SK-N-SH (cell line): ENCODE results near the gene SUMO1. TPM values are rescaled to one million over a fixed set of nuclear protein-coding genes. Genes with fewer than 3 reads are reported as not detected.

Source experiments
- CTCF ChIA-PET: fragments of 300-600, 350-600 bp; formaldehyde crosslinking; extraction: SDS; loops from one replicate; lab custom pipeline; 2021; lab: Yijun Ruan, JAX
- POLR2A ChIA-PET: fragments of 350-600 bp; sonication (Branson Sonifier 250); formaldehyde crosslinking; extraction: SDS; loops from one replicate; lab custom pipeline; 2020; ENCODE audit warnings: antibody characterized with exemption, inconsistent platforms; lab: Yijun Ruan, JAX
- DNase-seq: peaks from one replicate; pipeline ENCODE4 v3.0.0; 2012
- H2AFZ ChIP-seq: fragments of 200-600 bp; sonication (generic); 2 replicates; pipeline ENCODE4 v1.8.1; 2016; ENCODE audit warnings: antibody characterized with exemption, mild to moderate bottlenecking, low read depth
- H3F3A ChIP-seq: fragments of 200-600 bp; sonication (generic); replicated peaks from 2 replicates; pipeline ENCODE3; 2016; ENCODE audit warnings: antibody characterized with exemption, mild to moderate bottlenecking; ENCODE audit not compliant: insufficient read depth
- H3K27ac ChIP-seq, 2 experiments: fragments of 200-500 bp in 1 of 2; fragments of 200-600 bp in 1 of 2; sonication (Bioruptor generic) in 1 of 2; sonication (generic), shearing (Covaris generic) in 1 of 2; 2 replicates each; pipeline versions ENCODE4 v1.5.1 to v1.6.1; 2014 to 2016; ENCODE audit warnings: low read depth in 2 of 2, inconsistent platforms in 1 of 2, low read length in 1 of 2, mild to moderate bottlenecking in 1 of 2, mixed read lengths in 1 of 2
- H3K27me3 ChIP-seq: fragments of 200-600 bp; sonication (generic), shearing (Covaris generic); 2 replicates; pipeline ENCODE4 v1.6.1; 2016; ENCODE audit warnings: mixed run types; ENCODE audit not compliant: insufficient read depth
- H3K36me3 ChIP-seq, 2 experiments: fragments of 200-500 bp in 1 of 2; fragments of 200-600 bp in 1 of 2; sonication (Bioruptor generic) in 1 of 2; sonication (generic) in 1 of 2; replicated peaks in 1 of 2; 2 replicates each; pipeline versions ENCODE3 to v1.5.1; 2014 to 2016; ENCODE audit warnings: low read length in 1 of 2, mild to moderate bottlenecking in 1 of 2; ENCODE audit not compliant: insufficient read depth in 2 of 2, control insufficient read depth in 1 of 2
- H3K4me1 ChIP-seq, 2 experiments: fragments of 200-500 bp in 1 of 2; fragments of 200-600 bp in 1 of 2; sonication (Bioruptor generic) in 1 of 2; sonication (generic), shearing (Covaris generic) in 1 of 2; 2 replicates each; pipeline versions ENCODE4 v1.5.1 to v1.6.1; 2014 to 2016; ENCODE audit warnings: low read depth in 1 of 2, low read length in 1 of 2, mixed run types in 1 of 2; ENCODE audit not compliant: insufficient read depth in 2 of 2, control insufficient read depth in 1 of 2
- H3K4me2 ChIP-seq: fragments of 200-600 bp; sonication (generic), shearing (Covaris generic); 2 replicates; pipeline ENCODE4 v1.6.1; 2017; ENCODE audit warnings: mixed run types
- H3K4me3 ChIP-seq, 2 experiments: fragments of 200-500 bp in 1 of 2; fragments of 200-600 bp in 1 of 2; sonication (Bioruptor generic) in 1 of 2; sonication (generic), shearing (Covaris generic) in 1 of 2; 2 replicates each; pipeline versions ENCODE4 v1.5.1 to v1.8.1; 2014 to 2016; ENCODE audit warnings: low read depth in 2 of 2, inconsistent platforms in 1 of 2, low read length in 1 of 2, mild to moderate bottlenecking in 1 of 2, mixed read lengths in 1 of 2, moderate library complexity in 1 of 2
- H3K79me2 ChIP-seq: fragments of 200-600 bp; sonication (generic); 2 replicates; pipeline ENCODE4 v1.8.1; 2017; ENCODE audit warnings: mild to moderate bottlenecking; ENCODE audit not compliant: insufficient read depth
- H3K9ac ChIP-seq: fragments of 200-600 bp; sonication (generic); 2 replicates; pipeline ENCODE4 v1.6.1; 2017; ENCODE audit warnings: mixed run types
- H3K9me2 ChIP-seq: fragments of 200-600 bp; sonication (generic); 2 replicates; pipeline ENCODE4 v1.6.1; 2017; ENCODE audit warnings: mixed run types
- H3K9me3 ChIP-seq: fragments of 200-600 bp; sonication (generic); 2 replicates; pipeline ENCODE4 v1.6.1; 2017; ENCODE audit warnings: mixed run types, mild to moderate bottlenecking, moderate library complexity
- H4K20me1 ChIP-seq: fragments of 200-600 bp; sonication (generic); 2 replicates; pipeline ENCODE4 v1.6.1; 2017; ENCODE audit warnings: mild to moderate bottlenecking, mixed run types; ENCODE audit not compliant: insufficient read depth
- CHD2 ChIP-seq: fragments of 150-350 bp; IDR thresholded peaks from 2 replicates; pipeline ENCODE4 v1.6.1; 2018; ENCODE audit warnings: low read length; ENCODE audit not compliant: partially characterized antibody
- ELF1 ChIP-seq: IDR thresholded peaks from 2 replicates; pipeline ENCODE4 v1.4.0; 2012
- FOSL2 ChIP-seq: IDR thresholded peaks from 2 replicates; pipeline ENCODE4 v1.4.0; 2012; ENCODE audit warnings: low read depth, mild to moderate bottlenecking, moderate library complexity, borderline replicate concordance
- FOXJ3 ChIP-seq: sonication (generic); formaldehyde crosslinking; IDR thresholded peaks from 2 replicates; pipeline ENCODE4 v1.5.1; 2020; ENCODE audit warnings: mild to moderate bottlenecking, missing genetic modification reagents
- GABPA ChIP-seq: IDR thresholded peaks from 2 replicates; pipeline ENCODE4 v1.4.0; 2012; ENCODE audit warnings: low read depth, mild to moderate bottlenecking
- MAX ChIP-seq: IDR thresholded peaks from 2 replicates; pipeline ENCODE4 v1.4.0; 2012; ENCODE audit warnings: low read depth
- MEF2A ChIP-seq: IDR thresholded peaks from 2 replicates; pipeline ENCODE4 v1.4.0; 2012; ENCODE audit warnings: low read depth, borderline replicate concordance
- NRF1 ChIP-seq: IDR thresholded peaks from 2 replicates; pipeline ENCODE4 v1.6.1; 2012; ENCODE audit warnings: low read depth, mild to moderate bottlenecking, low read length
- POLR2AphosphoS5 ChIP-seq: IDR thresholded peaks from 2 replicates; pipeline ENCODE4 v1.6.1; 2012; ENCODE audit warnings: low read depth, low read length
- RCOR1 ChIP-seq: fragments of 150-350 bp; IDR thresholded peaks from 2 replicates; pipeline ENCODE4 v1.6.1; 2017; ENCODE audit warnings: antibody characterized with exemption, low read length
- SIN3A ChIP-seq: IDR thresholded peaks from 2 replicates; pipeline ENCODE4 v1.6.1; 2012; ENCODE audit warnings: low read depth, mild to moderate bottlenecking, low read length, moderate library complexity, borderline replicate concordance
- SMC3 ChIP-seq: IDR thresholded peaks from 2 replicates; pipeline ENCODE4 v1.6.1; 2012; ENCODE audit warnings: low read depth, low read length, improper control_type of control experiment
- TAF1 ChIP-seq: IDR thresholded peaks from 2 replicates; pipeline ENCODE4 v1.6.1; 2012; ENCODE audit warnings: low read depth, mild to moderate bottlenecking, low read length, moderate library complexity, borderline replicate concordance
- TEAD4 ChIP-seq: IDR thresholded peaks from 2 replicates; pipeline ENCODE4 v1.4.0; 2012; ENCODE audit warnings: mild to moderate bottlenecking, borderline replicate concordance; ENCODE audit not compliant: insufficient read depth
- USF2 ChIP-seq: fragments of 150-350 bp; IDR thresholded peaks from 2 replicates; pipeline ENCODE4 v1.6.1; 2017; ENCODE audit warnings: antibody characterized with exemption, low read length, low read depth, borderline replicate concordance
- YY1 ChIP-seq: IDR thresholded peaks from 2 replicates; pipeline ENCODE4 v1.4.0; 2012; ENCODE audit warnings: low read depth, mild to moderate bottlenecking
- ZBTB33 ChIP-seq: IDR thresholded peaks from 2 replicates; pipeline ENCODE4 v1.4.0; 2012; ENCODE audit warnings: low read depth, borderline replicate concordance
- WGBS: methylation state at CpG from one replicate; pipeline ENCODE4 v1.1.6; 2017; ENCODE audit warnings: low lambda C conversion rate; 5-methylcytosine and 5-hydroxymethylcytosine counted together
- polyA plus RNA-seq, 3 experiments: library from polyadenylated mRNA; depleted of rRNA; stranded (reverse); fragments of >200 nt; gene quantifications; 2 replicates each; pipeline ENCODE4 v1.2.3, GENCODE V29; 2012
- TF ChIP-seq, protein P1 (sequence below): fragments of 200-600 bp; sonication (generic); IDR thresholded peaks from 2 replicates; pipeline ENCODE4 v1.6.1; 2017; ENCODE audit warnings: antibody characterized with exemption, mild to moderate bottlenecking, moderate library complexity
- TF ChIP-seq, protein P2 (sequence below): fragments of 150-350 bp; IDR thresholded peaks from 2 replicates; pipeline ENCODE4 v1.6.1; 2016; ENCODE audit warnings: mild to moderate bottlenecking, low read depth, low read length

SUMO1 gene
- polyA plus RNA-seq, 1 of the 3 experiments (the other 2 are of a cell fraction), result 42.8 TPM

DNA sequence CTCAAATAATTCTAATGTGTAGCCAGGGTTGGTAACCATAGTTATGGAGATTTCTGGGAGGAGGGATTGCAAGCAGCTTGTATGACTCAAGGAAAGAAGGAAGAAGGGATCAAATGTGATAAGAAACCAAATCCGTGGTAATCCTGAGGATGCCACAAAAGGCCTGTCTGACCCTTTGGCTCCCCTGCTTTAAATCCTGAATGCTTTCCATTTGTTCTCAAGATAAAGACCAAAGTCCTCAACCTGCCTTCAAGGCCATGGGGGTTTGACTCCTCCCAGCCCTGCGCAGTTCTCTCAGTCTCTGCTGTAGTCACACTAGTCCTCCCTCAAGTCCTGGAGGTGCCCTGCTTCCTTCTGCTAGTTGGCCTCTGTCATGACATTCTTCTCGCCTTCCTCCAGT lies 74.0 kb downstream of the SUMO1 start:
- Histone ChIP-seq H4K20me1 (no peaks in the 10 kb centered on the region), H3K27me3 (no peaks in the 10 kb centered on the region), H3F3A (peaks cover 5% of the 10 kb centered on the region), H2AFZ (no peak overlapping the region), H3K9ac (no peak overlapping the region), H3K27ac (no peak overlapping the region), H3K79me2 (no peaks in the 10 kb centered on the region), H3K4me3 (no peak overlapping the region), H3K4me2 (no peak overlapping the region), H3K9me3 (no peaks in the 10 kb centered on the region), H3K4me1 (peaks cover 6 to 11% of the 10 kb centered on the region in 2 experiments; a peak in 2 of 4 replicates), H3K9me2 (no peaks in the 10 kb centered on the region), H3K36me3 (no peaks in the 10 kb centered on the region)
- WGBS, result 82% methylated on average over 3 of the region's 3 CpGs
- TF ChIP-seq, protein P1, sequence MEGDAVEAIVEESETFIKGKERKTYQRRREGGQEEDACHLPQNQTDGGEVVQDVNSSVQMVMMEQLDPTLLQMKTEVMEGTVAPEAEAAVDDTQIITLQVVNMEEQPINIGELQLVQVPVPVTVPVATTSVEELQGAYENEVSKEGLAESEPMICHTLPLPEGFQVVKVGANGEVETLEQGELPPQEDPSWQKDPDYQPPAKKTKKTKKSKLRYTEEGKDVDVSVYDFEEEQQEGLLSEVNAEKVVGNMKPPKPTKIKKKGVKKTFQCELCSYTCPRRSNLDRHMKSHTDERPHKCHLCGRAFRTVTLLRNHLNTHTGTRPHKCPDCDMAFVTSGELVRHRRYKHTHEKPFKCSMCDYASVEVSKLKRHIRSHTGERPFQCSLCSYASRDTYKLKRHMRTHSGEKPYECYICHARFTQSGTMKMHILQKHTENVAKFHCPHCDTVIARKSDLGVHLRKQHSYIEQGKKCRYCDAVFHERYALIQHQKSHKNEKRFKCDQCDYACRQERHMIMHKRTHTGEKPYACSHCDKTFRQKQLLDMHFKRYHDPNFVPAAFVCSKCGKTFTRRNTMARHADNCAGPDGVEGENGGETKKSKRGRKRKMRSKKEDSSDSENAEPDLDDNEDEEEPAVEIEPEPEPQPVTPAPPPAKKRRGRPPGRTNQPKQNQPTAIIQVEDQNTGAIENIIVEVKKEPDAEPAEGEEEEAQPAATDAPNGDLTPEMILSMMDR, result no peak
- no peak for TF ChIP-seq ELF1
- TF ChIP-seq MEF2A, result no peak
- TF ChIP-seq, protein P2, sequence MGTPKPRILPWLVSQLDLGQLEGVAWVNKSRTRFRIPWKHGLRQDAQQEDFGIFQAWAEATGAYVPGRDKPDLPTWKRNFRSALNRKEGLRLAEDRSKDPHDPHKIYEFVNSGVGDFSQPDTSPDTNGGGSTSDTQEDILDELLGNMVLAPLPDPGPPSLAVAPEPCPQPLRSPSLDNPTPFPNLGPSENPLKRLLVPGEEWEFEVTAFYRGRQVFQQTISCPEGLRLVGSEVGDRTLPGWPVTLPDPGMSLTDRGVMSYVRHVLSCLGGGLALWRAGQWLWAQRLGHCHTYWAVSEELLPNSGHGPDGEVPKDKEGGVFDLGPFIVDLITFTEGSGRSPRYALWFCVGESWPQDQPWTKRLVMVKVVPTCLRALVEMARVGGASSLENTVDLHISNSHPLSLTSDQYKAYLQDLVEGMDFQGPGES, result no peak
- no peak for TF ChIP-seq FOSL2
- TF ChIP-seq FOXJ3 (CRISPR knock-in tag), result no peak
- TF ChIP-seq MAX, result no peak
- TF ChIP-seq CHD2, result no peak
- no peak for TF ChIP-seq GABPA
- no peak for TF ChIP-seq ZBTB33
- no peak for TF ChIP-seq RCOR1
- no peak for TF ChIP-seq POLR2AphosphoS5
- TF ChIP-seq USF2, result no peak
- no peak for TF ChIP-seq SIN3A
- no peak for TF ChIP-seq TEAD4
- no peak for TF ChIP-seq YY1
- TF ChIP-seq NRF1, result no peak
- no peak for TF ChIP-seq SMC3
- no peak for TF ChIP-seq TAF1
- DNase-seq, result no peak
- CTCF ChIA-PET, result interaction anchor here (0.8 to 2.3 kb wide), 6 partner anchors 10 to 304 kb away, joined by 3 to 15 read pairs (median 4); no protein-coding TSS in a partner anchor
- POLR2A ChIA-PET, result interaction anchor here (0.5 kb wide), 1 partner anchor 1894 kb away, joined by 7 read pairs; no protein-coding TSS in a partner anchor
